HCT116 (cell line): ENCODE measurements around the gene NPC2. TPM values are rescaled to one million over a fixed set of nuclear protein-coding genes. Genes with fewer than 3 reads are reported as not detected.

ENCODE experiments used
- ATAC-seq: fragments of 200-7000 bp; cut with Tn5 transposase; 2 replicates; pipeline ENCODE4 v1.9.1; 2020; ENCODE audit warnings: mild to moderate bottlenecking, moderate library complexity
- BruUV-seq: library from RNA; stranded (reverse); fragments of 400-500 nt; replicated peaks from 2 replicates; lab custom pipeline; 2021; lab: Mats Ljungman, UMichigan
- CTCF ChIA-PET: fragments of 300-600 bp; sonication (Branson Sonifier 250); formaldehyde crosslinking; loops from one replicate; lab custom pipeline; 2021; ENCODE audit warnings: antibody characterized with exemption; lab: Charles Lee
- POLR2A ChIA-PET: fragments of 300-600, 350-600 bp; sonication (Branson Sonifier 250); formaldehyde crosslinking; loops from one replicate; lab custom pipeline; 2021; ENCODE audit warnings: antibody characterized with exemption; lab: Charles Lee
- RAD21 ChIA-PET, 2 experiments: fragments of 300-600 bp; sonication (Branson Sonifier 250); formaldehyde crosslinking; loops; one replicate each; lab custom pipeline; 2023; ENCODE audit warnings: low total read pairs in 2 of 2; ENCODE audit not compliant: uncharacterized antibody in 2 of 2, unreplicated experiment in 2 of 2, low non-redundant PET in 1 of 2; lab: Charles Lee
- DNase-seq: peaks from one replicate; pipeline ENCODE4 v3.0.0-alpha.2; 2010; ENCODE audit warnings: low read depth, low spot score
- H2AFZ ChIP-seq: fragments of 200-600 bp; shearing (Covaris generic), sonication (generic); 2 replicates; pipeline ENCODE4 v1.6.1; 2017; ENCODE audit warnings: low read depth, mixed run types, mixed read lengths, antibody characterized with exemption, low read length; ENCODE audit not compliant: poor library complexity, severe bottlenecking
- H3K27ac ChIP-seq: 2 replicates; pipeline ENCODE4 v1.5.1; 2012; ENCODE audit warnings: low read depth, low read length
- H3K27me3 ChIP-seq: fragments of 200-600 bp; sonication (generic); 2 replicates; pipeline ENCODE4 v1.6.1; 2016; ENCODE audit warnings: mixed run types, low read length, mixed read lengths; ENCODE audit not compliant: insufficient read depth
- H3K36me3 ChIP-seq, 2 experiments: fragments of 200-500 bp in 1 of 2; fragments of 200-600 bp in 1 of 2; sonication (Bioruptor generic) in 1 of 2; sonication (generic) in 1 of 2; 2 replicates each; pipeline versions ENCODE4 v1.5.1 to v1.6.1; 2014 to 2016; ENCODE audit warnings: low read length in 2 of 2, inconsistent platforms in 1 of 2, mixed read lengths in 1 of 2, mixed run types in 1 of 2; ENCODE audit not compliant: insufficient read depth in 2 of 2, control insufficient read depth in 1 of 2
- H3K4me1 ChIP-seq, 2 experiments: fragments of 200-600 bp in 1 of 2; sonication (generic) in 1 of 2; 2 replicates each; pipeline versions ENCODE4 v1.5.1 to v1.6.1; 2012 to 2017; ENCODE audit warnings: low read length in 2 of 2, inconsistent platforms in 1 of 2, mild to moderate bottlenecking in 1 of 2, mixed read lengths in 1 of 2, mixed run types in 1 of 2, moderate library complexity in 1 of 2; ENCODE audit not compliant: insufficient read depth in 2 of 2, control insufficient read depth in 1 of 2
- H3K4me2 ChIP-seq: fragments of 200-600 bp; sonication (generic); 2 replicates; pipeline ENCODE4 v1.6.1; 2017; ENCODE audit warnings: mixed run types, low read length, mixed read lengths
- H3K4me3 ChIP-seq, 2 experiments: fragments of 200-600 bp in 1 of 2; sonication (generic) in 1 of 2; replicated peaks in 1 of 2; 2 replicates each; pipeline ENCODE4 v1.5.1; 2011 to 2016; ENCODE audit warnings: low read length in 2 of 2, control low read depth in 1 of 2, low read depth in 1 of 2, mild to moderate bottlenecking in 1 of 2, mixed read lengths in 1 of 2, mixed run types in 1 of 2
- H3K79me2 ChIP-seq: fragments of 200-600 bp; sonication (generic); 2 replicates; pipeline ENCODE4 v1.6.1; 2017; ENCODE audit warnings: mild to moderate bottlenecking, mixed run types, low read length, moderate library complexity, mixed read lengths; ENCODE audit not compliant: insufficient read depth
- H3K9ac ChIP-seq: fragments of 200-600 bp; sonication (generic); 2 replicates; pipeline ENCODE4 v1.6.1; 2016; ENCODE audit warnings: low read length, mixed read lengths
- H3K9me2 ChIP-seq: fragments of 200-600 bp; sonication (generic), shearing (Covaris generic); 2 replicates; pipeline ENCODE4 v1.6.1; 2017; ENCODE audit warnings: mixed run types, mild to moderate bottlenecking, moderate library complexity; ENCODE audit not compliant: insufficient read depth
- H3K9me3 ChIP-seq, 2 experiments: fragments of 200-500 bp in 1 of 2; fragments of 200-600 bp in 1 of 2; sonication (Bioruptor generic) in 1 of 2; sonication (generic) in 1 of 2; 2 replicates each; pipeline ENCODE4 v1.6.1; 2014 to 2017; ENCODE audit warnings: low read length in 2 of 2, mixed read lengths in 2 of 2, inconsistent platforms in 1 of 2, low read depth in 1 of 2, mild to moderate bottlenecking in 1 of 2, mixed run types in 1 of 2, moderate library complexity in 1 of 2; ENCODE audit not compliant: control insufficient read depth in 1 of 2, insufficient read depth in 1 of 2
- H4K20me1 ChIP-seq: fragments of 200-600 bp; sonication (generic), shearing (Covaris generic); 2 replicates; pipeline ENCODE4 v1.6.1; 2017; ENCODE audit warnings: mixed run types, mild to moderate bottlenecking, moderate library complexity; ENCODE audit not compliant: insufficient read depth
- CBX3 ChIP-seq: IDR thresholded peaks from 2 replicates; pipeline ENCODE4 v1.6.1; 2012; ENCODE audit warnings: low read depth
- CEBPB ChIP-seq: IDR thresholded peaks from 2 replicates; pipeline ENCODE4 v1.6.1; 2012; ENCODE audit warnings: low read depth
- EGR1 ChIP-seq: IDR thresholded peaks from 2 replicates; pipeline ENCODE4 v1.6.1; 2012; ENCODE audit warnings: low read depth
- EZH2 ChIP-seq: fragments of 200-600 bp; sonication (generic); IDR thresholded peaks from 2 replicates; pipeline ENCODE4 v1.6.1; 2017; ENCODE audit warnings: antibody characterized with exemption, mixed run types
- FOSL1 ChIP-seq: IDR thresholded peaks from 2 replicates; pipeline ENCODE4 v1.6.1; 2012; ENCODE audit warnings: low read depth
- JUND ChIP-seq: IDR thresholded peaks from 2 replicates; pipeline ENCODE4 v1.6.1; 2012
- POLR2A ChIP-seq: IDR thresholded peaks from 2 replicates; pipeline ENCODE4 v1.7.0; 2011; ENCODE audit warnings: borderline replicate concordance; ENCODE audit not compliant: insufficient read depth, insufficient read length; ENCODE audit errors: extremely low read depth
- RAD21 ChIP-seq: IDR thresholded peaks from 2 replicates; pipeline ENCODE4 v1.6.1; 2012; ENCODE audit warnings: low read depth, mild to moderate bottlenecking
- SIN3A ChIP-seq: IDR thresholded peaks from 2 replicates; pipeline ENCODE4 v1.6.1; 2012; ENCODE audit warnings: low read depth
- SRF ChIP-seq: IDR thresholded peaks from 2 replicates; pipeline ENCODE4 v1.6.1; 2012; ENCODE audit warnings: low read depth
- ZFX ChIP-seq: fragments of 450-650 bp; IDR thresholded peaks from 2 replicates; pipeline ENCODE4 v1.6.1; 2017
- ZNF274 ChIP-seq: fragments of 200-500 bp; sonication (Bioruptor generic); IDR thresholded peaks from 2 replicates; pipeline ENCODE4 v1.6.1; 2014; ENCODE audit warnings: mild to moderate bottlenecking, low read depth, low read length, inconsistent platforms
- intact Hi-C: fragments of 100-400 bp; cut with micrococcal nuclease; formaldehyde crosslinking; loops from 2 replicates; pipeline ENCODE4 v1.10.0; 2022
- total RNA-seq: library from RNA; stranded (reverse); gene quantifications from one replicate; pipeline ENCODE4 v1.2.1, GENCODE V29; 2021; ENCODE audit not compliant: unreplicated experiment
- TF ChIP-seq, protein P1 (sequence below): IDR thresholded peaks from 2 replicates; pipeline ENCODE4 v1.6.1; 2012
- TF ChIP-seq, protein P2 (sequence below): IDR thresholded peaks from 2 replicates; pipeline ENCODE4 v1.6.1; 2012

The NPC2 gene
- total RNA-seq, 1 experiment from 2014 or later = 105 TPM

DNA sequence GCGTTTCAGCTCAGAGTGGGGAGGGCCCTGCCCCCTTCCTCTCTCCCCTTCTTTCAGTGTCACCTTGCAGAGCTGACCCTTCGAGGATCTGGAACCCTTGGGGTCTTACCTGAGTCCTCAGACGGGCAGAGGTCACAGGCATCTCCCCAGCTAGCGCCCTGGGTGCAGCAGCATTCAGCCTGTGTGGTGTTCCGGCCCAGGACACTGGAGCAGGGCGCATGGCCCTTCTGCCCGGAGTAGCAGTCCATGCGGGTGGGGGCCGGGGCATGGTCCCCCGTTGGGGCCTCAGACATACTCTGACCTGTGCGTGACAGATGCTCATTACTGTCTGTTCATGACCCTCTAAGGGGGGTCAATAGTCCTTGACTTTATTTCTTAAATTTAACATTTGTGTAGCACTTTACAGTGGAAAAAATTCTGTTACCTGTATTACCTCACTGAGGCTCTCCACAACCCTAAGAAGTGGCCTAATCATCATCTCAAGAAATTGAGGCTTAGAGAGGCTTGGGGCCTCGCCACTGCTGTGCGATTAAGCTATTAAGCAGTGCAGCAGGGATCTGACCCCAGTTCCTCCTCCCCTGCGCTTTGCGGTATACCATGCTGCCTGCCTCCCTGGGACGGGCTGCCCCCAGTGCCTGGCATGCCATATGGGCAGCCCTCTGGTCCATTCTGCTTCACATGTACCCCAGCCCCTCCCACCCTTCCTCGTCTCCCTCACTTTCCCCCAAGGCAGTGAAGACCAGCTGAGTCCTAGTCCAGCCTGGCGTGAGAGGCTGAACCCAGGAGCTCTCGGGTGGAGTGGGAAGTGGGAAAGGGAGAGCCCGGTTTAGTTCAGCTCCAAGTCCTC lies 12.0 kb upstream of the NPC2 start:
- no peak overlapping the region for H3K9ac ChIP-seq
- H3K4me3 ChIP-seq = no peak overlapping the region
- TF ChIP-seq EZH2 (no peak), ZFX (no peak), ZNF274 (no peak), CEBPB (no peak), EGR1 (no peak), CBX3 (no peak), JUND (no peak)
- TF ChIP-seq, protein P1, sequence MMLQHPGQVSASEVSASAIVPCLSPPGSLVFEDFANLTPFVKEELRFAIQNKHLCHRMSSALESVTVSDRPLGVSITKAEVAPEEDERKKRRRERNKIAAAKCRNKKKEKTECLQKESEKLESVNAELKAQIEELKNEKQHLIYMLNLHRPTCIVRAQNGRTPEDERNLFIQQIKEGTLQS = no peak
- TF ChIP-seq, all 23 proteins: peak for 0
- H4K20me1 ChIP-seq = no peaks in the 10 kb centered on the region
- no peaks in the 10 kb centered on the region for H3K9me2 ChIP-seq
- RAD21 ChIA-PET = no interaction called here
- no peaks in the 10 kb centered on the region for H3K27me3 ChIP-seq
- H3K9me3 ChIP-seq = no peaks in the 10 kb centered on the region
- no peak overlapping the region for H3K4me2 ChIP-seq
- ATAC-seq (no peak), DNase-seq (no peak)
- CTCF ChIA-PET = interaction anchor here (0.7 to 2.1 kb wide), 2 partner anchors 10 to 12 kb away, joined by 3 to 10 read pairs; partner anchors contain the start of genes ISCA2 and NPC2
- peaks cover 0 to 17% of the 10 kb centered on the region in 2 experiments; a peak in 2 of 4 replicates for H3K4me1 ChIP-seq
- H3K36me3 ChIP-seq = no peaks in the 10 kb centered on the region
- no peak overlapping the region for H3K27ac ChIP-seq
- no peaks in the 10 kb centered on the region for H3K79me2 ChIP-seq
- H2AFZ ChIP-seq = no peak overlapping the region
- POLR2A ChIA-PET = no interaction called here
- BruUV-seq = no TSS peak
- intact Hi-C loops = no loop called here

DNA sequence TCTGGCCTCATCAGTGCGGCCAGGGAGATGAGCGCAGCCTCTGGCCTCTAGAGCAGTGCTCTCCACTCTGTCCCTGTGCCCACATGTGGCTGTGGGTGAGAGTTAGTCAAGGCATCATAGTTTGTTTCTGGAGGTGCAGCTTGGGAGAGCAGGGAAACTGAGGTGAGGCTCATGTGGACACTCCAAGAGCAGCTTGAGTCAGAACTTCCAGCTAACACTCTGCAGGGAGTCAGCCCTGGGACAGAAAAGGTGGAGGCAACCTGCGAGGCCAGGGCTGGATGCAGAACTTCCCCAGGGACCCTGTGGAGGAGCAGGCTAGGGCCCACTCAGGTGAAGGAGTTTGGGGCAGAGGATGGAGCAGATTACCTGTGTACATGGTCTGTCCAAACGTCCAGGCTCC lies 11.3 kb upstream of the NPC2 start:
- Histone ChIP-seq H3K4me3 (no peak overlapping the region), H3K4me1 (peaks cover 0 to 15% of the 10 kb centered on the region in 2 experiments; a peak in 2 of 4 replicates), H3K36me3 (no peaks in the 10 kb centered on the region), H3K9me2 (no peaks in the 10 kb centered on the region), H3K79me2 (no peaks in the 10 kb centered on the region), H3K9me3 (no peaks in the 10 kb centered on the region), H3K27me3 (no peaks in the 10 kb centered on the region), H3K27ac (no peak overlapping the region), H3K4me2 (no peak overlapping the region), H3K9ac (no peak overlapping the region), H2AFZ (no peak overlapping the region), H4K20me1 (no peaks in the 10 kb centered on the region)
- ChIA-PET CTCF (interaction anchor here (2.1 kb wide), 1 partner anchor 11 kb away, joined by 10 read pairs; the partner anchor contains the start of genes ISCA2 and NPC2), POLR2A (no interaction called here), RAD21 (no interaction called here)
- no TSS peak for BruUV-seq
- DNase-seq = no peak
- TF ChIP-seq ZNF274 (no peak), SRF (no peak), CEBPB (no peak), SIN3A (no peak), POLR2A (no peak), RAD21 (no peak), EZH2 (no peak), ZFX (no peak), EGR1 (no peak), FOSL1 (no peak)
- TF ChIP-seq, protein P2, sequence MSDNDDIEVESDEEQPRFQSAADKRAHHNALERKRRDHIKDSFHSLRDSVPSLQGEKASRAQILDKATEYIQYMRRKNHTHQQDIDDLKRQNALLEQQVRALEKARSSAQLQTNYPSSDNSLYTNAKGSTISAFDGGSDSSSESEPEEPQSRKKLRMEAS = no peak
- ATAC-seq = no peak
- intact Hi-C loops = no loop called here
